ENCODE results near the gene ELN.

GRCh38 chr7:73992101-73992562 lies 35.8 kb upstream of the ELN start:
- TF ChIP-seq CTCF (conservative IDR thresholded peaks at IDR 0.05; ENCODE audit: low read depth, low read length) (no peak), EZH2 (IDR thresholded peaks at IDR 0.05; ENCODE audit: borderline replicate concordance, low read depth, low read length, poor library complexity, severe bottlenecking) (no peak)
